Upper lobe of left lung (tissue), 4 donors: ENCODE results near the gene NBEA.

Experiments
- CTCF ChIP-seq, 6 experiments: fragments of 450-650 bp in 4 of 6; fragments of 200-600 bp in 2 of 6; sonication (generic) in 2 of 6; IDR thresholded peaks; one replicate each; pipeline ENCODE4 v1.5.1; 2016 to 2019; ENCODE audit warnings: antibody characterized with exemption in 6 of 6
- EP300 ChIP-seq, 4 donors: sonication (generic); formaldehyde crosslinking; IDR thresholded peaks; one replicate each; pipeline ENCODE4 v1.5.1; 2017; ENCODE audit warnings: antibody characterized with exemption in 4 of 4, control low read depth in 2 of 4
- POLR2A ChIP-seq, 4 donors: fragments of 450-650 bp; IDR thresholded peaks; one replicate each; pipeline ENCODE4 v1.5.1; 2016 to 2017; ENCODE audit warnings: antibody characterized with exemption in 4 of 4, mild to moderate bottlenecking in 2 of 4
- POLR2AphosphoS5 ChIP-seq, 2 donors: sonication (generic); formaldehyde crosslinking; IDR thresholded peaks; one replicate each; pipeline ENCODE4 v1.5.1; 2017; ENCODE audit warnings: antibody characterized with exemption in 2 of 2

DNA sequence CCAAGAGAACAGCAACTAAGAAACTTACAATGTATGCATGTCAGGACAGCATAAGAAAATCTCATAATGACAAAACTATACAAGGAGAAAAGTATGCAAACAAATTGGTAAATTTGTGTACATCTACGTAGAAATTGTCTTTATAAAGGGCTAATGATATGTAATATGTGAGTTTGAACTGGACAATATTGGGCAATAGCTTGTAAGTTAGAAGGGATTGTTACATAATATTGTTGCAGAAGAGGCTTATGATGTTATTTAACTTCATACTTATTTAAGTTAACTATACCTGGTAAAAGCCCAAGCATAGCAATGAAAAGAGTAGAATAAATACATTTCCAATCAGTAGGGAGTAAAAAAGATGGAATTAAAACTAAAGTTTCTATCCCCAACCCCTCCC, 400.4 kb downstream of the NBEA start:
- TF ChIP-seq POLR2A (IDR thresholded peaks at IDR 0.05) (no peak), CTCF (IDR thresholded peaks at IDR 0.05) (no peak), POLR2AphosphoS5 (IDR thresholded peaks at IDR 0.05) (no peak), EP300 (IDR thresholded peaks at IDR 0.05) (no peak)
